HepG2 (cell line): ENCODE results near the gene NR2F1-AS1. TPM values are rescaled to one million over a fixed set of nuclear protein-coding genes. Genes with fewer than 3 reads are reported as not detected.

Experiments
- FOXA1 ChIP-seq, 2 experiments: fragments of 450-650 bp in 1 of 2; sonication (generic) in 1 of 2; formaldehyde crosslinking in 1 of 2; IDR thresholded peaks; 2 replicates each; pipeline versions ENCODE4 v1.4.0 to v1.6.1; 2016 to 2020; ENCODE audit warnings: missing genetic modification reagents in 1 of 2
- JUN ChIP-seq: sonication (generic); formaldehyde crosslinking; IDR thresholded peaks from 2 replicates; pipeline ENCODE4 v1.4.0; 2020; ENCODE audit warnings: mild to moderate bottlenecking, missing genetic modification reagents
- MIER3 ChIP-seq: IDR thresholded peaks from 2 replicates; pipeline ENCODE4 v1.6.1; 2016; ENCODE audit warnings: missing compliant biosample characterization, borderline replicate concordance
- MTA3 ChIP-seq: sonication (generic); formaldehyde crosslinking; IDR thresholded peaks from 2 replicates; pipeline ENCODE4 v1.4.0; 2020; ENCODE audit warnings: missing genetic modification reagents
- NCOR1 ChIP-seq: fragments of 200-600 bp; sonication (generic); IDR thresholded peaks from 2 replicates; pipeline ENCODE4 v1.7.0; 2017; ENCODE audit warnings: antibody characterized with exemption, low read length, borderline replicate concordance
- NFYB ChIP-seq: sonication (generic); formaldehyde crosslinking; IDR thresholded peaks from 2 replicates; pipeline ENCODE4 v1.4.0; 2020; ENCODE audit warnings: missing genetic modification reagents
- NR1H2 ChIP-seq: sonication (generic); formaldehyde crosslinking; IDR thresholded peaks from 2 replicates; pipeline ENCODE4 v1.8.1; 2022; ENCODE audit warnings: low read depth, missing genetic modification reagents, borderline replicate concordance
- RFX1 ChIP-seq: fragments of 450-650 bp; IDR thresholded peaks from 2 replicates; pipeline ENCODE4 v1.6.1; 2017
- SOX5 ChIP-seq: IDR thresholded peaks from 2 replicates; pipeline ENCODE4 v1.6.1; 2016; ENCODE audit warnings: borderline replicate concordance
- ZNF160 ChIP-seq: sonication (generic); formaldehyde crosslinking; IDR thresholded peaks from 2 replicates; pipeline ENCODE4 v1.8.0; 2022; ENCODE audit warnings: mild to moderate bottlenecking, inconsistent platforms, missing genetic modification reagents
- ZNF263 ChIP-seq: sonication (generic); formaldehyde crosslinking; IDR thresholded peaks from 2 replicates; pipeline ENCODE4 v1.4.0; 2020; ENCODE audit warnings: missing genetic modification reagents
- ZNF318 ChIP-seq: sonication (generic); formaldehyde crosslinking; IDR thresholded peaks from 2 replicates; pipeline ENCODE4 v1.4.0; 2020; ENCODE audit warnings: mild to moderate bottlenecking, missing genetic modification reagents
- ZNF646 ChIP-seq: sonication (generic); formaldehyde crosslinking; IDR thresholded peaks from 2 replicates; pipeline ENCODE4 v1.9.0; 2021; ENCODE audit warnings: mild to moderate bottlenecking, missing genetic modification reagents
- ZNF781 ChIP-seq: sonication (generic); formaldehyde crosslinking; IDR thresholded peaks from 2 replicates; pipeline ENCODE4 v1.5.1; 2020; ENCODE audit warnings: borderline replicate concordance, mild to moderate bottlenecking, missing genetic modification reagents; ENCODE audit errors: not compliant biosample characterization
- polyA plus RNA-seq, 8 experiments: library from polyadenylated mRNA; depleted of rRNA in 3 of 8; stranded (reverse) in 7 of 8; unstranded in 1 of 8; fragments of >200 nt; fragmentation: Illumina TruSeq in 4 of 8; extraction: Trizol in 4 of 8; gene quantifications; 2 replicates each; pipeline versions ENCODE4 v1.2.1 to v1.2.3, GENCODE V29; 2011 to 2016; ENCODE audit warnings: low read depth in 4 of 8, missing spikeins in 1 of 8, mixed read lengths in 1 of 8; ENCODE audit not compliant: insufficient read depth in 1 of 8
- total RNA-seq, 5 experiments: library from RNA; depleted of rRNA; stranded (reverse); fragments of >200 nt; fragmentation: Illumina TruSeq; extraction: Trizol; gene quantifications; 2 replicates each; pipeline ENCODE4 v1.2.3, GENCODE V29; 2016; ENCODE audit warnings: low read depth in 1 of 5

The NR2F1-AS1 gene
- total and polyA plus RNA-seq, 2 of the 13 experiments (the other 11 are each of a cell fraction or from before 2014, with no cell fraction given) = 2.8 TPM

- TF ChIP-seq ZNF646 (CRISPR knock-in tag) = peak; percentile 94
- TF ChIP-seq ZNF160 (CRISPR knock-in tag) = peak; percentile 65; the same call in 1 of the 2 replicates
- peak; percentile 81 for TF ChIP-seq NFYB (CRISPR knock-in tag)
- peak; percentile 65; the same call in 1 of the 2 replicates for TF ChIP-seq JUN (CRISPR knock-in tag)
- peak; percentile 87 for TF ChIP-seq ZNF263
- TF ChIP-seq ZNF781 = peak; percentile 32
- TF ChIP-seq MTA3 (CRISPR knock-in tag) = no peak
- peak; percentile 5; the same call in 1 of the 2 replicates for TF ChIP-seq SOX5
- TF ChIP-seq RFX1 = peak; percentile 44; the same call in 1 of the 2 replicates
- 0 out of 2 replicates have a peak, but pooled peaks have one; percentile 80 for TF ChIP-seq ZNF318 (CRISPR knock-in tag)
- peak; percentile 51 for TF ChIP-seq NCOR1
- TF ChIP-seq MIER3 = peak; percentile 59; the same call in 1 of the 2 replicates
- TF ChIP-seq FOXA1 (IDR thresholded peaks at IDR 0.05) = peak; percentile 77
- peak; percentile 91 for TF ChIP-seq FOXA1 (CRISPR knock-in tag; IDR thresholded peaks at IDR 0.05)
- TF ChIP-seq NR1H2 (CRISPR knock-in tag) = no peak
Measured at GRCh38 chr5:93582677-93583438, 1.8 kb upstream of the NR2F1-AS1 start, which contains the start of gene NR2F1 (continued).
